ENCODE data around the gene TSN. TPM values are rescaled to one million over a fixed set of nuclear protein-coding genes. Genes with fewer than 3 reads are reported as not detected.
"Not testable (repeated sequence)": the region's sequence is repeated elsewhere in the genome, so short reads cannot be mapped to it uniquely, and the experiment has no call there.

The TSN gene
- total RNA-seq, 1 donor from 2014 or later: 54.3 TPM

DNA sequence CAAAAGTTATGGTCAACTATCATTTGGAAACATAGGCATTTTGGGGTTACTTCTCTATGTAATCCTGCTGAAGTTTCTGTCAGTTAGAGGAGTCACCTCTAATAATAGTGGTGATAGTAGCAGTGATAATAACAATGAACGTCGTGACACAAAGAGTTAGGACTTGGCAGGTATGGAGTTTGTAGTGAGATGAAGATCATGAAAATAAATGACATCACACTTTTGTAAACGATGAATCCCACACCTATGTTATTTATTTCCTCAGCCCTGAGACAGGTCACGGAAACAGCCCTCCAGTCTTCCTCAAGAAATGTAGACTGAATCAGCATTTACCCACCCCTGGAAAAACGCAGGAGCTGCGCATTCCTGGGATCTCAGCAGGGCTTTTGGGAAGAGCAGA, 38.8 kb downstream of the TSN start:
- Histone ChIP-seq H3K27ac (ENCODE audit: low read depth, low read length) (no peak overlapping the region), H3K4me1 (ENCODE audit: control insufficient read depth in 3 of 3, insufficient read depth in 3 of 3, low read length in 3 of 3) (no peaks in the 10 kb centered on the region), H3K9ac (ENCODE audit: low read depth in 1 of 3, low read length in 3 of 3) (no peak overlapping the region), H3K4me3 (ENCODE audit: low read length in 3 of 3) (no peak overlapping the region), H3K9me3 (ENCODE audit: control insufficient read depth in 3 of 3, low read length in 3 of 3) (no peaks in the 10 kb centered on the region), H3K27me3 (ENCODE audit: control insufficient read depth in 3 of 3, insufficient read depth in 3 of 3, low read length in 3 of 3) (no peaks in the 10 kb centered on the region), H3K36me3 (ENCODE audit: control insufficient read depth in 3 of 3, insufficient read depth in 3 of 3, low read length in 3 of 3) (no peaks in the 10 kb centered on the region)

DNA sequence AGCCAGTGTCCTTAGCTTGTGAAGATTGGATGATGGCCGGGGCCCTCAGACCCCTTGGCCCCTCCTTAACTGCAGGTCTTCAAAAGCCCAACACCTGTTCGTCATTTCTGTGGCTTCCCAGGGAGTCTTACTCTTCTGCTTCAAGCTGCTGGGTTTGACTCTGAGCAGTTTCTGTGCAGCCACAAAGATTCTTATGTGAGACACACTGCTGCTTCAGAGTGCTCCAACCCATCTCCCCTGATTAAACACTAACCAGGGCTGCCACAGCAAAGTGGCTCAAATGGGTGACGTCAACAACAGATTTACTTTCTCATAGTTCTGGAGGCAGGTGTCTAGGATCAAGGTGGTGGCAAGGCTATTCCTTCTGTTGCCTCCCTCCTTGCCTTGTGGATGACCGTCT, 40.8 kb downstream of the TSN start:
- H3K9ac ChIP-seq (ENCODE audit: low read depth in 1 of 3, low read length in 3 of 3): no peak overlapping the region
- H3K27me3 ChIP-seq (ENCODE audit: control insufficient read depth in 3 of 3, insufficient read depth in 3 of 3, low read length in 3 of 3): no peaks in the 10 kb centered on the region
- no peak overlapping the region for H3K27ac ChIP-seq (ENCODE audit: low read depth, low read length)
- no peak overlapping the region for H3K4me3 ChIP-seq (ENCODE audit: low read length in 3 of 3)
- no peaks in the 10 kb centered on the region for H3K36me3 ChIP-seq (ENCODE audit: control insufficient read depth in 3 of 3, insufficient read depth in 3 of 3, low read length in 3 of 3)
- no peaks in the 10 kb centered on the region for H3K4me1 ChIP-seq (ENCODE audit: control insufficient read depth in 3 of 3, insufficient read depth in 3 of 3, low read length in 3 of 3)
- H3K9me3 ChIP-seq (ENCODE audit: control insufficient read depth in 3 of 3, low read length in 3 of 3): no peaks in the 10 kb centered on the region

DNA sequence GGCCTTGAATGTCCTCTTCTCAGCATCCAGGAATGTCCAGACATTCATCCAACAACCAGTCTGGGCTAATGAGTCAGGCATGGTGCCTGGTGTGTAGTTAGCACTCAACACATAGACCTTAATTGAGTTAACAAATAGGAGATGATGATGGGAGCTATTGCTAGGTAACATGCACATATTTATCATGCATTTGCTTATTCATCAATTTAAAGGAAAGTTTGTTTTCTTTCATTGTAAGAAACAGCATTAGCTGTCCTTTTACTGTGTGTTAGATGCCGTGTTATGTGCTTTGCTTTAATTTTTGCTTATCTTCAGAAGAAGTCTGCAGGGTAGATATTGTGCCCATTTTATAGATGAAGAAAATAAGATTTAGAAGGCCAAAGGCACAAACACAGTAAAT, 43.2 kb downstream of the TSN start:
- Histone ChIP-seq H3K27me3 (ENCODE audit: control insufficient read depth in 3 of 3, insufficient read depth in 3 of 3, low read length in 3 of 3) (no peaks in the 10 kb centered on the region), H3K36me3 (ENCODE audit: control insufficient read depth in 3 of 3, insufficient read depth in 3 of 3, low read length in 3 of 3) (no peaks in the 10 kb centered on the region), H3K4me1 (ENCODE audit: control insufficient read depth in 3 of 3, insufficient read depth in 3 of 3, low read length in 3 of 3) (no peaks in the 10 kb centered on the region), H3K27ac (ENCODE audit: low read depth, low read length) (no peak overlapping the region), H3K4me3 (ENCODE audit: low read length in 3 of 3) (no peak overlapping the region), H3K9me3 (ENCODE audit: control insufficient read depth in 3 of 3, low read length in 3 of 3) (peaks cover 0 to 3% (median 0%) of the 10 kb centered on the region in 3 donors), H3K9ac (ENCODE audit: low read depth in 1 of 3, low read length in 3 of 3) (no peak overlapping the region)

GRCh38 chr2:121801916-121802315, 46.5 kb downstream of the TSN start:
- Histone ChIP-seq H3K9me3 (ENCODE audit: control insufficient read depth in 3 of 3, low read length in 3 of 3) (peaks cover 0 to 3% (median 0%) of the 10 kb centered on the region in 3 donors), H3K9ac (ENCODE audit: low read depth in 1 of 3, low read length in 3 of 3) (no peak overlapping the region), H3K4me3 (ENCODE audit: low read length in 3 of 3) (no peak overlapping the region), H3K27me3 (ENCODE audit: control insufficient read depth in 3 of 3, insufficient read depth in 3 of 3, low read length in 3 of 3) (peaks cover 0 to 2% (median 0%) of the 10 kb centered on the region in 3 donors), H3K27ac (ENCODE audit: low read depth, low read length) (no peak overlapping the region), H3K4me1 (ENCODE audit: control insufficient read depth in 3 of 3, insufficient read depth in 3 of 3, low read length in 3 of 3) (no peaks in the 10 kb centered on the region), H3K36me3 (ENCODE audit: control insufficient read depth in 3 of 3, insufficient read depth in 3 of 3, low read length in 3 of 3) (no peaks in the 10 kb centered on the region)

GRCh38 chr2:121803503-121803902, 48.1 kb downstream of the TSN start:
- Histone ChIP-seq H3K4me1 (ENCODE audit: control insufficient read depth in 3 of 3, insufficient read depth in 3 of 3, low read length in 3 of 3) (no peaks in the 10 kb centered on the region), H3K4me3 (ENCODE audit: low read length in 3 of 3) (no peak overlapping the region), H3K9me3 (ENCODE audit: control insufficient read depth in 3 of 3, low read length in 3 of 3) (peaks cover 0 to 3% (median 0%) of the 10 kb centered on the region in 3 donors), H3K36me3 (ENCODE audit: control insufficient read depth in 3 of 3, insufficient read depth in 3 of 3, low read length in 3 of 3) (no peaks in the 10 kb centered on the region), H3K27ac (ENCODE audit: low read depth, low read length) (no peak overlapping the region), H3K9ac (ENCODE audit: low read depth in 1 of 3, low read length in 3 of 3) (no peak overlapping the region), H3K27me3 (ENCODE audit: control insufficient read depth in 3 of 3, insufficient read depth in 3 of 3, low read length in 3 of 3) (peaks cover 0 to 2% (median 0%) of the 10 kb centered on the region in 3 donors)

- H3K9ac ChIP-seq (ENCODE audit: low read depth in 1 of 3, low read length in 3 of 3): no peak overlapping the region
- no peaks in the 10 kb centered on the region for H3K36me3 ChIP-seq (ENCODE audit: control insufficient read depth in 3 of 3, insufficient read depth in 3 of 3, low read length in 3 of 3)
- no peak overlapping the region for H3K27ac ChIP-seq (ENCODE audit: low read depth, low read length)
- H3K9me3 ChIP-seq (ENCODE audit: control insufficient read depth in 3 of 3, low read length in 3 of 3): peaks cover 0 to 3% (median 0%) of the 10 kb centered on the region in 3 donors
- H3K27me3 ChIP-seq (ENCODE audit: control insufficient read depth in 3 of 3, insufficient read depth in 3 of 3, low read length in 3 of 3): peaks cover 0 to 2% (median 0%) of the 10 kb centered on the region in 3 donors
- H3K4me1 ChIP-seq (ENCODE audit: control insufficient read depth in 3 of 3, insufficient read depth in 3 of 3, low read length in 3 of 3): peaks cover 0 to under 1% (median 0%) of the 10 kb centered on the region in 3 donors
- no peak overlapping the region for H3K4me3 ChIP-seq (ENCODE audit: low read length in 3 of 3)
These were observed 48.9 kb downstream of the TSN start for GRCh38 chr2:121804340-121804739.

GRCh38 chr2:121804997-121805765, 49.7 kb downstream of the TSN start:
- Histone ChIP-seq H3K9me3 (ENCODE audit: control insufficient read depth in 3 of 3, low read length in 3 of 3) (peaks cover 0 to 3% (median 0%) of the 10 kb centered on the region in 3 donors), H3K27me3 (ENCODE audit: control insufficient read depth in 3 of 3, insufficient read depth in 3 of 3, low read length in 3 of 3) (peaks cover 0 to 2% (median 0%) of the 10 kb centered on the region in 3 donors), H3K4me1 (ENCODE audit: control insufficient read depth in 3 of 3, insufficient read depth in 3 of 3, low read length in 3 of 3) (peaks cover 0 to 6% (median 3%) of the 10 kb centered on the region in 3 donors), H3K27ac (ENCODE audit: low read depth, low read length) (no peak overlapping the region), H3K9ac (ENCODE audit: low read depth in 1 of 3, low read length in 3 of 3) (no peak overlapping the region), H3K36me3 (ENCODE audit: control insufficient read depth in 3 of 3, insufficient read depth in 3 of 3, low read length in 3 of 3) (no peaks in the 10 kb centered on the region), H3K4me3 (ENCODE audit: low read length in 3 of 3) (no peak overlapping the region)

GRCh38 chr2:121805766-121806143, 50.3 kb downstream of the TSN start:
- no peak overlapping the region for H3K4me3 ChIP-seq (ENCODE audit: low read length in 3 of 3)
- H3K9ac ChIP-seq (ENCODE audit: low read depth in 1 of 3, low read length in 3 of 3): no peak overlapping the region
- H3K27ac ChIP-seq (ENCODE audit: low read depth, low read length): no peak overlapping the region
- H3K36me3 ChIP-seq (ENCODE audit: control insufficient read depth in 3 of 3, insufficient read depth in 3 of 3, low read length in 3 of 3): no peaks in the 10 kb centered on the region
- peaks cover 0 to 3% (median 0%) of the 10 kb centered on the region in 3 donors for H3K9me3 ChIP-seq (ENCODE audit: control insufficient read depth in 3 of 3, low read length in 3 of 3)
- peaks cover 0 to 2% (median 0%) of the 10 kb centered on the region in 3 donors for H3K27me3 ChIP-seq (ENCODE audit: control insufficient read depth in 3 of 3, insufficient read depth in 3 of 3, low read length in 3 of 3)
- peaks cover 0 to 6% (median 3%) of the 10 kb centered on the region in 3 donors for H3K4me1 ChIP-seq (ENCODE audit: control insufficient read depth in 3 of 3, insufficient read depth in 3 of 3, low read length in 3 of 3)

- not testable (repeated sequence) for H3K27ac ChIP-seq (ENCODE audit: low read depth, low read length); H3K36me3 ChIP-seq (ENCODE audit: control insufficient read depth in 3 of 3, insufficient read depth in 3 of 3, low read length in 3 of 3); H3K4me3 ChIP-seq (ENCODE audit: low read length in 3 of 3); H3K4me1 ChIP-seq (ENCODE audit: control insufficient read depth in 3 of 3, insufficient read depth in 3 of 3, low read length in 3 of 3); H3K9me3 ChIP-seq (ENCODE audit: control insufficient read depth in 3 of 3, low read length in 3 of 3); H3K9ac ChIP-seq (ENCODE audit: low read depth in 1 of 3, low read length in 3 of 3); H3K27me3 ChIP-seq (ENCODE audit: control insufficient read depth in 3 of 3, insufficient read depth in 3 of 3, low read length in 3 of 3)
These were observed 52.3 kb downstream of the TSN start for GRCh38 chr2:121807771-121808170.

DNA sequence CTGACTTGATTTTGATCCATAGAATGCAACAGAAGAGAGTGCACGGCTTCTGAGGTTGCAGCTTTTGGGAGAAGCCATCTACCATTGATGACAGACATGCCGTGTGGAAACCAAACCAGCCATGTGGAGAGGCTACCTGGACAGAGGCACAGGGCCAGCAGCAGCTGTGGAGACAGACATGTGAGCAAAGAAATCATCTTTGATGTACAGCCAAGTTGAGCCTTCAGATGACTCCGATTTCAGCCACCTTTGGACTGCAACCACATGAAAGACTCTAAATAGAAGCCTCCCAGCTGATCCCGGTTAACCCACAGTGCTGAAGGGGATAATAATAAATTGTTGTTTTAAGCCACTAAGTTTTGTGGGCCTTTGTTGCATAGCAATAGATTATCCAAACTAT, 54.2 kb downstream of the TSN start:
- H3K4me3 ChIP-seq (ENCODE audit: low read length in 3 of 3): no peak overlapping the region
- H3K9me3 ChIP-seq (ENCODE audit: control insufficient read depth in 3 of 3, low read length in 3 of 3): no peaks in the 10 kb centered on the region
- H3K27me3 ChIP-seq (ENCODE audit: control insufficient read depth in 3 of 3, insufficient read depth in 3 of 3, low read length in 3 of 3): no peaks in the 10 kb centered on the region
- peak overlapping the region in 1 of 3 donors; percentile 47 for H3K9ac ChIP-seq (ENCODE audit: low read depth in 1 of 3, low read length in 3 of 3)
- no peaks in the 10 kb centered on the region for H3K36me3 ChIP-seq (ENCODE audit: control insufficient read depth in 3 of 3, insufficient read depth in 3 of 3, low read length in 3 of 3)
- H3K27ac ChIP-seq (ENCODE audit: low read depth, low read length): no peak overlapping the region
- H3K4me1 ChIP-seq (ENCODE audit: control insufficient read depth in 3 of 3, insufficient read depth in 3 of 3, low read length in 3 of 3): peaks cover 3 to 8% (median 4%) of the 10 kb centered on the region in 3 donors
